Smooth muscle cell (in vitro differentiated cells): Measurements from ENCODE around the gene SLCO1B1. TPM values are rescaled to one million over a fixed set of nuclear protein-coding genes. Genes with fewer than 3 reads are reported as not detected.
"Not testable (repeated sequence)": the region's sequence is repeated elsewhere in the genome, so short reads cannot be mapped to it uniquely, and the experiment has no call there.

Experiments
- DNase-seq: peaks from one replicate; lab custom pipeline; 2025; ENCODE audit not compliant: unreplicated experiment; lab: John Stamatoyannopoulos, UW
- H2AFZ ChIP-seq: fragments of 200-600 bp; sonication (generic); 2 replicates; pipeline ENCODE4 v1.6.0; 2016; ENCODE audit warnings: antibody characterized with exemption, low read depth, mild to moderate bottlenecking
- H3F3A ChIP-seq: fragments of 200-600 bp; sonication (generic); 2 replicates; pipeline ENCODE4 v1.6.0; 2017; ENCODE audit warnings: antibody characterized with exemption, low read depth
- H3K27ac ChIP-seq: fragments of 200-600 bp; sonication (generic); 2 replicates; pipeline ENCODE4 v1.5.1; 2016; ENCODE audit warnings: low read depth, mild to moderate bottlenecking
- H3K27me3 ChIP-seq: fragments of 200-600 bp; sonication (generic); 2 replicates; pipeline ENCODE4 v1.6.1; 2016; ENCODE audit warnings: low read depth, mild to moderate bottlenecking
- H3K36me3 ChIP-seq: fragments of 200-600 bp; sonication (generic); 2 replicates; pipeline ENCODE4 v1.5.1; 2016; ENCODE audit warnings: low read depth
- H3K4me1 ChIP-seq: fragments of 200-600 bp; sonication (generic); 2 replicates; pipeline ENCODE4 v1.5.1; 2016; ENCODE audit warnings: low read depth
- H3K4me2 ChIP-seq: fragments of 200-600 bp; sonication (generic); 2 replicates; pipeline ENCODE4 v1.6.0; 2016; ENCODE audit warnings: mild to moderate bottlenecking
- H3K4me3 ChIP-seq: fragments of 200-600 bp; sonication (generic); 2 replicates; pipeline ENCODE4 v1.5.1; 2016; ENCODE audit warnings: mild to moderate bottlenecking
- H3K79me2 ChIP-seq: fragments of 200-600 bp; sonication (generic); 2 replicates; pipeline ENCODE4 v1.6.0; 2016; ENCODE audit warnings: low read depth, mild to moderate bottlenecking
- H3K9ac ChIP-seq: fragments of 200-600 bp; sonication (generic); 2 replicates; pipeline ENCODE4 v1.6.0; 2016; ENCODE audit warnings: low read depth
- H3K9me3 ChIP-seq: fragments of 200-600 bp; sonication (generic); replicated peaks from 2 replicates; pipeline ENCODE4 v1.5.1; 2016; ENCODE audit warnings: low read depth
- H4K20me1 ChIP-seq: fragments of 200-600 bp; sonication (generic); 2 replicates; pipeline ENCODE4 v1.6.0; 2016; ENCODE audit warnings: low read depth
- CTCF ChIP-seq: fragments of 200-600 bp; sonication (generic); IDR thresholded peaks from 2 replicates; pipeline ENCODE4 v1.5.1; 2017; ENCODE audit warnings: borderline replicate concordance, mild to moderate bottlenecking, antibody characterized with exemption; ENCODE audit not compliant: insufficient read depth, poor library complexity, severe bottlenecking
- whole genome bisulfite sequencing: methylation state at CpG from one replicate; pipeline ENCODE4 v1.1.7; 2016; ENCODE audit warnings: low lambda C conversion rate; 5-methylcytosine and 5-hydroxymethylcytosine counted together
- polyA plus RNA-seq: library from polyadenylated mRNA; unstranded; fragments of >200 nt; fragmentation: Nextera tagmentation; extraction: Ambion mirVana; gene quantifications from 2 replicates; pipeline ENCODE4 v1.2.1, GENCODE V29; 2016
- total RNA-seq: library from RNA; depleted of rRNA; stranded (reverse); fragments of >200 nt; gene quantifications from 2 replicates; pipeline ENCODE4 v1.2.3, GENCODE V29; 2014

Gene SLCO1B1
- total and polyA plus RNA-seq, 2 experiments from 2014 or later: not detected

GRCh38 chr12:21172079-21172478 is 41.1 kb downstream of the SLCO1B1 start:
- 89% methylated on average over 1 of the region's 1 CpG for WGBS

DNA sequence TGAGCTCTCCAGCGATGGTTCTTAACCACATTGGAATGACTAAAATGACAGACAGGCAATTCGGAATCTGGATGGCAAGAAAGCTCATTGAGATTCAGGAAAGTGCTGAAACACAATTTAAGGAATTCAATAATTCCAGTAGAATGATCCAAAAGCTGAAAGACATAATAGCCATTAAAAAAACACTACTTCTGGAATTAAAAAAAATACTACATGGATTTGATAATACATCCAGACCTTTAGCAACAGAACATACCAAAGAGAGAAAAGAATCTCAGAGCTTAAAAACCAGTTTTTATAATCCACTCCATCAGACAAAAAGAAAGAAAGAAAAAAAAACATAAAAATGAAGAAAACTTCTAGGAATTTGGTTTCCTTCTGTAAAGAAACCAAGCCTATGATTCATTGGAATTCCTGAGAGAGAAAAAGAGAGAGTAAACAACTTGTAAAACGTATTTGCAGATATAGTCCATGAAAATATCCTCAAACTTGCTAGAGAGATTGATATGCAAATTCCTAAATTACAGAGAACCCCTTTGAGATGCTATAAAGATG is 52.8 kb downstream of the SLCO1B1 start:
- Histone ChIP-seq H2AFZ (no peak overlapping the region), H3K36me3 (no peaks in the 10 kb centered on the region), H3K27me3 (no peaks in the 10 kb centered on the region), H3F3A (no peaks in the 10 kb centered on the region), H3K9ac (no peak overlapping the region), H3K4me3 (no peak overlapping the region), H3K4me2 (peak overlapping the region; percentile 1), H3K79me2 (no peaks in the 10 kb centered on the region), H4K20me1 (no peaks in the 10 kb centered on the region), H3K9me3 (no peaks in the 10 kb centered on the region), H3K27ac (no peak overlapping the region), H3K4me1 (no peaks in the 10 kb centered on the region)
- TF ChIP-seq CTCF: no peak
- no peak for DNase-seq
- WGBS: 52% methylated on average over 3 of the region's 3 CpGs

More at GRCh38 chr12:21172079-21172478, 41.1 kb downstream of the SLCO1B1 start:
- Histone ChIP-seq H3K9ac (no peak overlapping the region), H3F3A (no peaks in the 10 kb centered on the region), H3K79me2 (no peaks in the 10 kb centered on the region), H4K20me1 (no peaks in the 10 kb centered on the region), H3K4me1 (no peaks in the 10 kb centered on the region), H3K27me3 (no peaks in the 10 kb centered on the region), H3K27ac (no peak overlapping the region), H2AFZ (no peak overlapping the region), H3K4me3 (no peak overlapping the region), H3K36me3 (no peaks in the 10 kb centered on the region), H3K9me3 (no peaks in the 10 kb centered on the region), H3K4me2 (no peak overlapping the region)
- no peak for DNase-seq
- TF ChIP-seq CTCF: no peak

DNA sequence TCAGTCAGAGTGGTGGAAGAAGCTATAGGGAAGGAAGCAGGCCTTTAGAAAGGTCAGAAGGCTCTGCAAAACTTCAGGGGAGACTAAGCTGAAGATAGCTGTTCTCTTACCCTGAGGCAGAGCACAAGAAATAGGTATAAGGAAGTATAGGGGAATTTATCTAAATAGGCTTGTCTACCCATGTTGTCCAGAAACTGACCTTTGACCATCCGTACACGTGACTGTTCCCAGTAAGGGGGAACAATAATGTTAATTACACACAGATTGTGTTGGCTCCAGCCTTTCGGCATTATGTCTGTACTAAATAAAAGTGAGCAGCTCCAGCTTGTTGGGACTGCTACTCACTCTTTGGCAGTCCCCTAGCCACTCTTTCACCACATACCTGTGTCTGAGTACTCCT is 59.0 kb downstream of the SLCO1B1 start:
- Histone ChIP-seq H3K79me2 (no peaks in the 10 kb centered on the region), H3K4me2 (no peak overlapping the region), H2AFZ (no peak overlapping the region), H3K36me3 (no peaks in the 10 kb centered on the region), H4K20me1 (no peaks in the 10 kb centered on the region), H3K4me1 (no peaks in the 10 kb centered on the region), H3K9me3 (no peaks in the 10 kb centered on the region), H3K27me3 (no peaks in the 10 kb centered on the region), H3F3A (no peaks in the 10 kb centered on the region), H3K9ac (no peak overlapping the region), H3K4me3 (no peak overlapping the region), H3K27ac (no peak overlapping the region)
- 93% methylated on average over 3 of the region's 3 CpGs for WGBS
- no peak for DNase-seq
- no peak for TF ChIP-seq CTCF

- not testable (repeated sequence) for H3K9me3 ChIP-seq, H3K27me3 ChIP-seq, H3K79me2 ChIP-seq, DNase-seq, H3K36me3 ChIP-seq, H3K9ac ChIP-seq, H3K27ac ChIP-seq, H2AFZ ChIP-seq, H4K20me1 ChIP-seq, H3K4me1 ChIP-seq, H3K4me2 ChIP-seq, H3F3A ChIP-seq
- WGBS: 42% methylated on average over 15 of the region's 19 CpGs
- H3K4me3 ChIP-seq: peak overlapping the region; percentile 27
Observed at GRCh38 chr12:21214433-21214832, 83.4 kb downstream of the SLCO1B1 start.
